ENCODE data around the gene COX14.

COX14 gene

GRCh38 chr12:50166799-50167048, 54.7 kb downstream of the COX14 start:
- DNase-seq: no peak

GRCh38 chr12:50167049-50167828, 55.2 kb downstream of the COX14 start, which contains the start of gene CERS5:
TSS of gene CERS5 (minus strand) at chr12:50167369. CDS start at chr12:50167297, 72 bp downstream.
- peak; percentile 99 for DNase-seq

Measured in T1000 (cell line).